ENCODE measurements around the gene GLIS1. TPM values are rescaled to one million over a fixed set of nuclear protein-coding genes. Genes with fewer than 3 reads are reported as not detected.
A peak's percentile ranks its signal among the peaks of the same experiment; 100 is the strongest.

The GLIS1 gene
- total RNA-seq (under 1 TPM; 0.19 to 0.81 TPM), polyA plus RNA-seq (1 to 10 TPM in 1 of 2 donors, under 1 TPM in 1; 0.50 to 1.8 TPM)
- long read RNA-seq, donor 1 = 0 reads
- long read RNA-seq, donor 2, partial matches to known transcripts = 0 of 1 reads
- long read RNA-seq, donor 2, other reads (novel, unspliced or antisense) = 1 of 1 reads

- peak; percentile 83 to 93 for DNase-seq
- peak; percentile 91 for ATAC-seq (ENCODE audit: low FRiP score)
- Histone ChIP-seq H3K4me3 (ENCODE audit: low read length in 2 of 2) (peak within 1 kb of the TSS; percentile 0 to 54), H3K9me3 (ENCODE audit: control insufficient read depth, low read length) (no peaks in the 10 kb centered on the region), H3K27ac (ENCODE audit: low read depth in 1 of 2, low read length in 2 of 2) (no peak within 1 kb of the TSS), H3K4me1 (ENCODE audit: control insufficient read depth in 1 of 2, insufficient read depth in 2 of 2, low read length in 2 of 2) (no peaks in the 10 kb centered on the region), H3K36me3 (ENCODE audit: control insufficient read depth in 1 of 2, insufficient read depth in 2 of 2, low read length in 1 of 2) (no peaks in the 10 kb centered on the region), H3K27me3 (ENCODE audit: control insufficient read depth in 1 of 2, insufficient read depth in 2 of 2, low read length in 1 of 2) (no peaks in the 10 kb centered on the region)
- intact Hi-C loops (cut with DNase I) = no loop called here
- 1% methylated on average over 37 to 73 of the region's 73 CpGs for WGBS, 2 donors
Observed at GRCh38 chr1:53739109-53739681, at the start of gene GLIS1. GLIS1 (minus strand) TSS chr1:53739164; CDS start chr1:53738064, 1,100 bp downstream.

GRCh38 chr1:53787655-53788054, 48.7 kb upstream of the GLIS1 start:
- WGBS, 2 donors = 96 to 97% methylated on average over 3 of the region's 3 CpGs
- no peak overlapping the region for H3K4me3 ChIP-seq (ENCODE audit: low read length in 2 of 2)
- peaks cover 0 to under 1% of the 10 kb centered on the region in 2 donors for H3K36me3 ChIP-seq (ENCODE audit: control insufficient read depth in 1 of 2, insufficient read depth in 2 of 2, low read length in 1 of 2)
- H3K9me3 ChIP-seq (ENCODE audit: control insufficient read depth, low read length) = no peaks in the 10 kb centered on the region
- DNase-seq (no peak), ATAC-seq (ENCODE audit: low FRiP score) (no peak)
- H3K27me3 ChIP-seq (ENCODE audit: control insufficient read depth in 1 of 2, insufficient read depth in 2 of 2, low read length in 1 of 2) = no peaks in the 10 kb centered on the region
- H3K27ac ChIP-seq (ENCODE audit: low read depth in 1 of 2, low read length in 2 of 2) = no peak overlapping the region
- intact Hi-C loops (cut with DNase I) = no loop called here
- no peaks in the 10 kb centered on the region for H3K4me1 ChIP-seq (ENCODE audit: control insufficient read depth in 1 of 2, insufficient read depth in 2 of 2, low read length in 2 of 2)

GRCh38 chr1:53783056-53783455, 44.1 kb upstream of the GLIS1 start:
- H3K27me3 ChIP-seq (ENCODE audit: control insufficient read depth in 1 of 2, insufficient read depth in 2 of 2, low read length in 1 of 2) = no peaks in the 10 kb centered on the region
- 89 to 91% methylated on average over 1 of the region's 1 CpG for WGBS, 2 donors
- H3K9me3 ChIP-seq (ENCODE audit: control insufficient read depth, low read length) = no peaks in the 10 kb centered on the region
- H3K4me1 ChIP-seq (ENCODE audit: control insufficient read depth in 1 of 2, insufficient read depth in 2 of 2, low read length in 2 of 2) = no peaks in the 10 kb centered on the region
- DNase-seq = no peak
- no peak overlapping the region for H3K27ac ChIP-seq (ENCODE audit: low read depth in 1 of 2, low read length in 2 of 2)
- H3K36me3 ChIP-seq (ENCODE audit: control insufficient read depth in 1 of 2, insufficient read depth in 2 of 2, low read length in 1 of 2) = peaks cover 0 to 3% of the 10 kb centered on the region in 2 donors
- no peak overlapping the region for H3K4me3 ChIP-seq (ENCODE audit: low read length in 2 of 2)
- intact Hi-C loops (cut with DNase I) = no loop called here
- ATAC-seq (ENCODE audit: low FRiP score) = no peak

GRCh38 chr1:53781654-53782053, 42.7 kb upstream of the GLIS1 start:
- WGBS, 2 donors = 88 to 90% methylated on average over 3 of the region's 3 CpGs
- Histone ChIP-seq H3K36me3 (ENCODE audit: control insufficient read depth in 1 of 2, insufficient read depth in 2 of 2, low read length in 1 of 2) (peaks cover 0 to 3% of the 10 kb centered on the region in 2 donors), H3K4me1 (ENCODE audit: control insufficient read depth in 1 of 2, insufficient read depth in 2 of 2, low read length in 2 of 2) (no peaks in the 10 kb centered on the region), H3K4me3 (ENCODE audit: low read length in 2 of 2) (no peak overlapping the region), H3K27ac (ENCODE audit: low read depth in 1 of 2, low read length in 2 of 2) (no peak overlapping the region), H3K27me3 (ENCODE audit: control insufficient read depth in 1 of 2, insufficient read depth in 2 of 2, low read length in 1 of 2) (no peaks in the 10 kb centered on the region), H3K9me3 (ENCODE audit: control insufficient read depth, low read length) (no peaks in the 10 kb centered on the region)
- intact Hi-C loops (cut with DNase I) = no loop called here
- DNase-seq (no peak), ATAC-seq (ENCODE audit: low FRiP score) (no peak)

- no peaks in the 10 kb centered on the region for H3K27me3 ChIP-seq (ENCODE audit: control insufficient read depth in 1 of 2, insufficient read depth in 2 of 2, low read length in 1 of 2)
- H3K27ac ChIP-seq (ENCODE audit: low read depth in 1 of 2, low read length in 2 of 2) = no peak overlapping the region
- H3K4me3 ChIP-seq (ENCODE audit: low read length in 2 of 2) = no peak overlapping the region
- no peak for ATAC-seq (ENCODE audit: low FRiP score)
- DNase-seq = no peak
- intact Hi-C loops (cut with DNase I) = no loop called here
- 55 to 97% methylated on average over 1 of the region's 1 CpG for WGBS, 2 donors
- peaks cover 0 to 2% of the 10 kb centered on the region in 2 donors for H3K36me3 ChIP-seq (ENCODE audit: control insufficient read depth in 1 of 2, insufficient read depth in 2 of 2, low read length in 1 of 2)
- no peaks in the 10 kb centered on the region for H3K9me3 ChIP-seq (ENCODE audit: control insufficient read depth, low read length)
- no peaks in the 10 kb centered on the region for H3K4me1 ChIP-seq (ENCODE audit: control insufficient read depth in 1 of 2, insufficient read depth in 2 of 2, low read length in 2 of 2)
Observed at GRCh38 chr1:53777272-53777671, 38.3 kb upstream of the GLIS1 start.

- peaks cover 0 to 4% of the 10 kb centered on the region in 2 donors for H3K36me3 ChIP-seq (ENCODE audit: control insufficient read depth in 1 of 2, insufficient read depth in 2 of 2, low read length in 1 of 2)
- DNase-seq (no peak), ATAC-seq (ENCODE audit: low FRiP score) (no peak)
- no peaks in the 10 kb centered on the region for H3K4me1 ChIP-seq (ENCODE audit: control insufficient read depth in 1 of 2, insufficient read depth in 2 of 2, low read length in 2 of 2)
- H3K27ac ChIP-seq (ENCODE audit: low read depth in 1 of 2, low read length in 2 of 2) = no peak overlapping the region
- WGBS, 2 donors = 90 to 92% methylated on average over 2 of the region's 2 CpGs
- no peaks in the 10 kb centered on the region for H3K9me3 ChIP-seq (ENCODE audit: control insufficient read depth, low read length)
- intact Hi-C loops (cut with DNase I) = no loop called here
- no peaks in the 10 kb centered on the region for H3K27me3 ChIP-seq (ENCODE audit: control insufficient read depth in 1 of 2, insufficient read depth in 2 of 2, low read length in 1 of 2)
- H3K4me3 ChIP-seq (ENCODE audit: low read length in 2 of 2) = no peak overlapping the region
Observed at GRCh38 chr1:53771648-53772047, 32.7 kb upstream of the GLIS1 start.

GRCh38 chr1:53769780-53770179, 30.8 kb upstream of the GLIS1 start:
- Histone ChIP-seq H3K4me3 (ENCODE audit: low read length in 2 of 2) (no peak overlapping the region), H3K27me3 (ENCODE audit: control insufficient read depth in 1 of 2, insufficient read depth in 2 of 2, low read length in 1 of 2) (no peaks in the 10 kb centered on the region), H3K27ac (ENCODE audit: low read depth in 1 of 2, low read length in 2 of 2) (no peak overlapping the region), H3K36me3 (ENCODE audit: control insufficient read depth in 1 of 2, insufficient read depth in 2 of 2, low read length in 1 of 2) (peaks cover 0 to 4% of the 10 kb centered on the region in 2 donors), H3K9me3 (ENCODE audit: control insufficient read depth, low read length) (no peaks in the 10 kb centered on the region), H3K4me1 (ENCODE audit: control insufficient read depth in 1 of 2, insufficient read depth in 2 of 2, low read length in 2 of 2) (no peaks in the 10 kb centered on the region)
- WGBS, 2 donors = 95 to 97% methylated on average over 1 of the region's 1 CpG
- ATAC-seq (ENCODE audit: low FRiP score) (no peak), DNase-seq (no peak)
- intact Hi-C loops (cut with DNase I) = no loop called here

GRCh38 chr1:53769184-53769583, 30.2 kb upstream of the GLIS1 start:
- H3K36me3 ChIP-seq (ENCODE audit: control insufficient read depth in 1 of 2, insufficient read depth in 2 of 2, low read length in 1 of 2) = peaks cover 0 to 4% of the 10 kb centered on the region in 2 donors
- H3K27me3 ChIP-seq (ENCODE audit: control insufficient read depth in 1 of 2, insufficient read depth in 2 of 2, low read length in 1 of 2) = no peaks in the 10 kb centered on the region
- no peaks in the 10 kb centered on the region for H3K9me3 ChIP-seq (ENCODE audit: control insufficient read depth, low read length)
- H3K27ac ChIP-seq (ENCODE audit: low read depth in 1 of 2, low read length in 2 of 2) = no peak overlapping the region
- 92 to 97% methylated on average over 1 of the region's 1 CpG for WGBS, 2 donors
- intact Hi-C loops (cut with DNase I) = no loop called here
- ATAC-seq (ENCODE audit: low FRiP score) = no peak
- H3K4me3 ChIP-seq (ENCODE audit: low read length in 2 of 2) = no peak overlapping the region
- DNase-seq = no peak
- H3K4me1 ChIP-seq (ENCODE audit: control insufficient read depth in 1 of 2, insufficient read depth in 2 of 2, low read length in 2 of 2) = no peaks in the 10 kb centered on the region

GRCh38 chr1:53766831-53767405, 28.0 kb upstream of the GLIS1 start:
- WGBS, 2 donors = 55 to 56% methylated on average over 3 of the region's 3 CpGs
- no peak for DNase-seq
- H3K4me1 ChIP-seq (ENCODE audit: control insufficient read depth in 1 of 2, insufficient read depth in 2 of 2, low read length in 2 of 2) = no peaks in the 10 kb centered on the region
- no peaks in the 10 kb centered on the region for H3K27me3 ChIP-seq (ENCODE audit: control insufficient read depth in 1 of 2, insufficient read depth in 2 of 2, low read length in 1 of 2)
- intact Hi-C loops (cut with DNase I) = no loop called here
- no peaks in the 10 kb centered on the region for H3K9me3 ChIP-seq (ENCODE audit: control insufficient read depth, low read length)
- H3K27ac ChIP-seq (ENCODE audit: low read depth in 1 of 2, low read length in 2 of 2) = no peak overlapping the region
- no peak overlapping the region for H3K4me3 ChIP-seq (ENCODE audit: low read length in 2 of 2)
- H3K36me3 ChIP-seq (ENCODE audit: control insufficient read depth in 1 of 2, insufficient read depth in 2 of 2, low read length in 1 of 2) = peaks cover 0 to 4% of the 10 kb centered on the region in 2 donors
- ATAC-seq (ENCODE audit: low FRiP score) = no peak
